Measurements from ENCODE around the gene TBC1D5.

Gene TBC1D5

DNA sequence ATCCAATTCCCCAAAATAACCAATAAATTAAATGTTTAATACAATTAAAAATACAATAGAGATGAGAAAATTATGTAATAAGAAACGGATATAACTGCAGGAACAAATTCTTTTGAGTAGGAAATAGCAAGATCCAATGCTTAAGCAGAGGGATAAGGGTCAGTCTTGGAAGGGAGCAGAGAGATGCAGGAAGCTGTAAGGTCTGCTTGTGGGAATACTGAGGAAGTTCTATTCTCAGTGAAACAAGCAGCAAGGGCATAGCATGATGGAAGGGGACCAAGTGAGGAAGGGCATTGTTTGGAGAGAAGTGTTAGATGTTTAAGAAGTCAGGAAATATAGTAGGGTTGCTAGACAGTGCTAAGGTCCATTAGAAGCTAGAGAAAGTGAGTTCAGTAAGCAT is 409.0 kb downstream of the TBC1D5 start:
- no peak for DNase-seq

DNA sequence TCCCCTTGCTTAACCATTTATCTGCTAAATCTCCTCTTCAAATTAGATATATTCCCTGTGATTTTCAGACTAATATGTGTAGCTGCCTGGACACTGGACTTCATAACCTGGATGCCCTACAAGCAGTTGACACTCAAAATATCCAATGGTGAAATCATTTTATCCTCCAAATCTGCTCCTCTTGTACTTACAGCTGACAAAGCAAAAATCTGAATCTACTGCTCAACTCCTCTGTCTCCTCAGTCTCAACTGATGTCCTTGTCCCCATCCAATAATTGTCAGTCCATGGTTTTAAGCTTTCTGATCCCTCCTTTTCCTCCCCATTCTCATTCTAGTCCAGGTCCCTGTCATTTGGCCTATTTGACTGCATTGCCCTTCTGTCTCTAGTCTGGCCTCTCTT is 411.8 kb downstream of the TBC1D5 start:
- DNase-seq, result no peak

DNA sequence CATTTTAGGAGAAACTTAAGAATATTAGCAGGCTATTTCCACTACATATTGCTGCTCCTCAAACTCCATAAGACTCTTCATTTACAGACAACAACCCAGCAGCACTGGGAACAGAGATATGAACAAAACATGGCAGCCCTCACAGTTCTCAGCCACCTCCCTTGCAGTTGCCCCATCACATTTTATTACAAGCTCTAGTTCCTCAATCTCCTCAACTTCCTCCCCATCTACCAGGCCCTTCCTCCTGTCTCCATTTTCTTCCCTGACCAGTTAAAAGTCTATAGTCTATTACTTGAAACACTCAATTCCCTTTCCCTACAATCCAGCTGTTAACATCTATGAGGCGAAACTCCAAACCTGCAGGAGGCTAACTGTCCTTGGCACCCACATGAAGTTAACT is 412.5 kb downstream of the TBC1D5 start:
- DNase-seq, result no peak

DNA sequence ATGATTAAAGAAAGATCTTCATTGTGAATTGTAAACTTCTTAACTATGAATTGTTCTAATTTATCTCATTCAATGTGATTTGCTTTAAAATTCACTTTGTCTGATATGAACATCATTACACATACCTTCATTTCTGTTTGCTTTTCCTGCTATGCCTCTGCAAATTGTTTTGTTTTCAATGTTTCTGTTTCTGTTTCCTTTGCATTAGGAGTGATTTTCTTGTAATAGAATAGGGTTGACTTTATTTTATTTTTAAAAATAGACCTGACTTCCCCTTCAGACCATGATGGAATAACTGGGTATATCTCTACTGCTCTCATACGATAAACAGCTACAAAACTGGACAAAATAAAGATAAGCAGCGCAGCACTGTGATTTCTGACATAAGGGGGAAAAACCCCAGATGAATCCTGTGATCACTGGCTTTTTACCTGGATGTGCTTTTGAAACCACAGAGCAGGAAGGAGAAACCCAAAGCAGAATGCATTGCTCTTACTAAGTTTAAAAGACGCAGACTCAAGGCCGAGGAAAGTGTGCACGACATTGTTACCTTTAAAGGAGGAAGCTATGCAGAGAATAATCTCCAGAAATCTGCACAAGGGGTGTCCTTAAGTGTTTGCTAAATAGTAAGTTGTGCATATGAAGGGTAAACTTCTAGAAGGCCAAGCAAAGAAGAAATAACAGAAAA is 420.2 kb downstream of the TBC1D5 start:
- DNase-seq, result no peak

DNA sequence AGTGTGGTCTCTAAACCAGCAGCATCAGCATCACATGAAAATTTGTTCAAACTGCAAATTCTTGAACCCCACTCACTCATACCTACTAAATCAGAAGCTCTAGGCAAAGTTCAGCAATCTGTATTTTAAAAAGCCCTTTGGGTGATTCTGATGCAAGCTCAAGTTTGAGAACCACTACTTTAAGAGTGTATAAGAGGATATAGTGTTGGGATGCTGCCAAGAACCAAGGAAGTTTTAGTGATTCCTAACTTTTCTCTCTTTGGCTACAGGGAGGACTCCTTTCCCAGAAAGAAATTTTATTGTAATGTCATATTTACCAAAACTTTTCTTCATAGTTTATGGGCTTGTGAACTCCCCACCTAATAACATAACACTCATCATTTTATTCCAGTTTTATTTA is 422.2 kb downstream of the TBC1D5 start:
- DNase-seq, result no peak

DNA sequence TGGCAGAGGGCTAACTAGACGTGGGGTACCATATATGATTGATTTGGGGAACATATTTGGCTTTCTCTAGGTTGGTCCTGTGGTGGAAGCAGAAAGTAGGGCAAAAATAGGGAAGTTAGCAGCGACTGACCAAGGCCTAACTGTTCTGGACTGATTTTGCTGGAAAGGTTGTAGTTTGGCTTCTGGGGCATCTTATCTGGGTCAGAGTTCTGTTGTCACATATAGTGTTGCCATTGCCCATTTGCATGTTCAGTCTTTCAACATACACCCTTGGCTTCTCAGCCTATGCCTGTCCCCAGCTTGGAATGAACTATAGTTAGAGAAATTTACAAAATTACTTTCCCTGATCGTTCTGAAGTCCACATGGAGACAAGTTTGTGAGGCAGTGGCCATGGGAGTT is 426.5 kb downstream of the TBC1D5 start:
- DNase-seq, result no peak

DNA sequence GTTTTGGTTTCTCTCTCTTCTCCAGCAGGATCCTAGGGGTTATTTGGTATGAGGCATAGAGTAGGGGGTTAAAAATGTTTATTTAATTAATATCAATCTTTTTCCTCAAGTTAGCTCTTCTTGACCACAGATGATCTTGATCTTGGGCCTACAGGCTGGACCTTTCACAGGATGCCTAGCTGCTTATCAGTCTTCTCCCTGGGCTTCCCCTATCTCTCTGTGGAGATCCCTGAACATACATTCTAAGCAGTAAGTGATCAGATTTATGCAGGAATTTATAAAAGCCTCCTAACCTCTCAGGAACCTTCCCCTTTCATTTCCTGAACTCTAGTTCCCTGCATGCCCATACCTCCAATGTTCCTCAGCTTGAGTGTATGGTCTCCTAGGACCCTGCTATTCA is 428.3 kb downstream of the TBC1D5 start:
- DNase-seq, result no peak

DNA sequence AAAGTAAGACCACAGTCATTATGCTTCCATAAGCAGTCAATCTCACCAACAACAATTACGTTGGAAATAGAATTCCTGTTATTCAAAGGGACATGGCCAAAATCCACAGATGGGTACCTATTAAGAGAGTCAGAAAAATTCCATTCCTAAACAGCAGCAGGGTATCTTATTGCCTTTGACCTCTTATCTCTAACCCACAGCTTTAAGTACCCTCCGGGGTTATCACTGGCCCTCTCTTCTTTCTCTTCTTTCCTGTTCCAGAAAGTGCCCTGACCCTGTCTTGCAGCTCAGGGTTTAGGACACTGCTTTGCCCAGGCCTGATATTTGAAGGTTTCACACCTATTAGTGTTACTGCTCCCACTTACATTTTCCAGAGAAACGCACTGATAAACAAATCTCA is 428.7 kb downstream of the TBC1D5 start:
- no peak for DNase-seq

DNA sequence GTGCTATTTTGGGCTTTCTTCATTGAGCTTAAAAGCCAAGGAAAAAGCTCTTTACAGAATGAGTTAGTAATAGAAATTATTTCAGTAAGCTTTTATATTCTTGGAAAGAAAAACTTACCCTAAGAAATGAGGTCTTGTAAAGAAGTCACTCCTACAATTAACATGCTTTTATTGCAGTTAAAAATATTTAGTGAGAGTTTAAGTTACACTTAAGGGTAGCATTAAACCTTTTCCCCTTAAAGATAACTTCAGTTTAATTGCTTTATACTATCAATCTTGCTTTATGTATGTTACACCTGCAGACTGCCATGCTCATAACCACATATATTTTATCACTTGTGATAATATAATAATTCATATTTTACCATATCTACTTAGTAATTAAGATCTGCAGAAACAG is 431.4 kb downstream of the TBC1D5 start:
- DNase-seq, result no peak

DNA sequence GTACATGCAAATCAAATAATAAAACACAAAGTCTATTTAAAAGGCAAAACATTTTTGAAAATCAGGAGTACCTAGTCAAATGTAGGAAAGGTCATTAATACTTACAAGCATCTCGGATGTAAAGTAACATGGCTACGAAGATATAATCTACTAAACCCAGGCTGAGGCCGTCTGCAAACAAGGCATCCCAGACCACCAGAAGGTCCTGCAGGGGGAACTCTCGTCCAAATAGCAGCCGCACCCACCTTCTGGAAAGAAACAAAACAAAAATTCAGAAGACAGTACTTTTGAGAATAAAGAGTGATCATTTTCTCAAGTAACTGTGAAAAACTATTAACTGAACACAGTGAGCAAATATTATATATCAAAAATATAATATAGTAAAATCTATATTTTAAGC is 434.5 kb downstream of the TBC1D5 start:
- no peak for DNase-seq

DNA sequence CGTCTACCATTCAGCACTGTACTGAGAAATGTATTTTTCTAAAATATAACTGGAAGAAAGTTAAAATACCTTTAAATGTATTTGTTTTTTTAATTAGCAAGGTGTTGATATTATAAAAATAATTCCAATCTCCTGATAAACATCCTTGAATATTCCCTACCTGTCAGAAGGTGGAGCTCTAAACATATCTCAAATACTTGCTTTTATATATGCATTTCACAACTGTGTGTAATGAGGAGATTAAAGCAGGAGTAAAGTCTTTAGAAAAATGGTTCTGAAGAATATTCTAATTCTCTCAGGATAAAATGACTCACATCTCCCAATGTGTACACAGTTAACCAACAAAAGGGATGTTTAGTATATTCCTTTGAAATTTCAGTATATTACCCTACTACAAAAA is 434.9 kb downstream of the TBC1D5 start:
- no peak for DNase-seq

DNA sequence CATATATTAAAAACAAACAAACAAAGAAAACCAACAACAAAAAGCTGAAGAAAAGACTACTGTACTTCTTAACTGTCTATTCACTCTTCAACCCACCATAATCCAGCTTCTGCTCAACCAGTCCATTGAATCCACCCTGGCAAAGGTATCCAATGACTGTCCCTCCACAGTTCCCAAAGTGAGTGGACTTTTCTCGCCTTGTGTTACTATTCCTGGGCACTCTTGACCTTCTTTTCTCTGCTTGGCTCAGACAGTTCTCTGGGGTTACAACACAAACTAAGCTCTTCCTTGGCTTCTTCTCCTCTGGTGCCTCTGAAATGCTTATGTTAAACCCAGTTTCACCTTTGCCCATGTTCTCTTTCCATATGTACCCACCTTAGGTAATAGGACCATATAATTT is 437.5 kb downstream of the TBC1D5 start:
- DNase-seq, result no peak

DNA sequence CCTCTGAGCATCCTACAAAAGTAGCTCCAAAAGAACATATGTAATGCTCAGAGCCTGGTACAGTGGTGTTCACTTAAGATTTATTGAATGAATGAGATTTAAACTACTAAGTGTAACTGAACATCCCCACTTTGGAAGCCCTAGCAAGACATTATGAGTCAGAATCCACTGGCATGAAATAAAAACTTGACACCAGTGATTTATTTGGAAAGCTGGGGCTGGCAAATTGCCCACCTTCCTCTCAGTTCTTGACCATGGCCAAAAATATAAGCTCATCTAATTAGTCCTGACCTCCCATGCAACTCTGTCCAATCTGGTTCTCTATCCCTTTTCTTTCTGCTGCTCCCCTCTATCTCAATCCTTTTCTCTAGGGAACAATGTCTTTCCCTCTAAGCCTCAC is 439.7 kb downstream of the TBC1D5 start:
- DNase-seq, result no peak

DNA sequence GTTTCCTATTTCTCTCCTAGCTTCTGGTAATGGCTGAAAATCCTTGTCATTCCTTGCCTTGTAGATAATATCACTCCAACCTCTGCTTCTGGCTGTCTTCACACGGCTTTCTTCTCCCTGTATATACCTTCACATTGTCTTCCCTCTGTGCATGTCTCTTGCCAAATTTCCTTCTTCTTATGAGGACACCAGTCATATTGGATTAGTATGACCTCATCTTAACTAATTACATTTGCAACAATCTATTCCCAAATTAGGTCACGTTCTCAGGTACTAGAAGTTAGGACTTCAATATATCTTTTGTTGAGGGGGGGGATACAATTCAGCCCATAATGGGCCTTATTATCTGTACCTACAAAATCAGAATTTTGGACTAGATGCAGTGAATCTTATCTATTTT is 440.3 kb downstream of the TBC1D5 start:
- no peak for DNase-seq

DNA sequence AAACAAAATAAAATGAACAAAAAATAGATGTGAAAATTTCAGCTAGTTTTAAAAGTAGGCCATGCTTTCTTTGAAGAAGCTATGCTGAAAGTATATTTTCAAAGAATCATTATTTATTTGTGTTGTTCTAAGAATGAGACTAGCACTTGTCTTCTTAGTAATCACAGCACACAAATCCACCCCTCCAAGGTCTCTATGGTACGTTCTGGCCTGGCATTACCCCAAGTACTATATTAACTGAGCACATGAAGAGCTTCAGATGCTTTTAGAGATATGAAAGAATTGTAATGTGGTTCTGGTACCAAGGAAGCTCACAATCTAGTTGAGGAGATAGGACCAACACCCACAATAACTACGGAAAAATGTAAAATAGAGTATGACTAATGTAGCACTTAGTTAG is 441.2 kb downstream of the TBC1D5 start:
- DNase-seq, result no peak

DNA sequence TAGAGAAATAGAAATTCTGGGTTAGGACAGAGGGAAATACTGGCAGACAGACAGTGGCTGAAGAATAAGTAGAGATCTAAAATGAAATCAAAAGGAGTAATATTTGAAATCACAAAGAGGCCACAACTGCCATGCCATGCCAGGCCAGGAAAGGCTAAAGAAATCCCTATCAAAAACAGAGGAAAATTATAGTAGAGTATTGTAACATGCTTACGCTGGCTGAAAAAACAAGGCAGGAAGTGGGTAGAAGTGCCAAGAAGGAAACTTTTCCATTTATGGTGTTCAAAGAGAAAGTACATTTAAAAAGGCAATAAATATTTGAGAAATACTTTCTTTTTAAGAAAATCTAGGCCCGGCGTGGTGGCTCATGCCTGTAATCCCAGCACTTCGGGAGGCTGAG is 442.0 kb downstream of the TBC1D5 start:
- no peak for DNase-seq

DNA sequence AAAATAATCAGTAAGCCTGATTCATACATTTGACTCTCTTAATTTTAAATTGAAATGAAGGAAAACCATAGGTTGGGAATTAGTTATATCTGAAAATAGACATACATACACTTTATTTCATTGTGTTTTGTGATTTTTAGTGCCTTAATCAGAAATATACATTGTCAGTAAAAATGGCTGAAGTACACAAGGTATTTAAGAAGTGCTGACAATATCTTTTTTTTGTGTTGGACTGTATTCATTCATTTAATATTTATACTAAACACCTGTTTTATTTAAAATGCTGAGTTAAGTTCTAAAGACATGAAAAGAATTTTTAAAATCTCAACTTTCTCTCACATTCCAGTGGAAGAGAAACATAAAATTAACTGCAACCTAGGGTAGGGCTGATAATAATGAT is 444.4 kb downstream of the TBC1D5 start:
- no peak for DNase-seq

DNA sequence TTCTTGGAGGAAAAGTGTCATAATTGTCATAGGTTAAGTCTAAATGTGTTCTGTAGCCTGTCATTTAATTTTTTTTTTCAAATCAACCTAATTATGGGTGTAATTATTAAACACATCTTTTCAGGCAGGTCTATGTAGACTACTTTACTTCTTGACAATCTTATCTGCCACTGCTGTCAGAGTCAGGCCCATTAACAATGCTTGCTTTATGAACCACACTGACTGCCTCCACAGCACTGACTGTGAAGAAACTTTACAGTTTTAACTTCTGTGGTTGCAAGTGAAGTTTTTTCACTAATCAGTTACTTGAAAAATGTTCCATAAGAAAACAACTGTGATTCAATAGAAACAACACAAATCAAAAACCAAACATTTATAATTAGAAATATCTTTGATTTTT is 449.9 kb downstream of the TBC1D5 start:
- no peak for DNase-seq

DNA sequence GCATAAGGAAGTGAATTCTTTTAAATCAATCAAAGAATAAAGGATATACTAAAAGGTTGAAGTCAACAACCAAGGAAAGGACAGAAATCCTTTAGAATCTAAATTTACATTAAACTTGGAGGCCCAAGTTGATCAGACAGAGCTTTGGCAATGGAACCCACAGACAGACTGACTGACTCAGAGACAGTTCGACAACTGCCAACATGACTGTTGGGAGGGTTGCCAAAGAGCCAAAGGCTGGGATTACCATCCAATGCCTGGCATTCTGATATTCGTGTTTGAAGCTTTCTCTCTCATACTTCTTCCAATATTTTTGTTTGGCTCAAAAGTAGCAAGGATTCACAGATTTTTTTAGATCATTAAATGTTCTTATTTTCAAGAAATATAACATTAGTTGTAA is 451.5 kb downstream of the TBC1D5 start:
- no peak for DNase-seq

DNA sequence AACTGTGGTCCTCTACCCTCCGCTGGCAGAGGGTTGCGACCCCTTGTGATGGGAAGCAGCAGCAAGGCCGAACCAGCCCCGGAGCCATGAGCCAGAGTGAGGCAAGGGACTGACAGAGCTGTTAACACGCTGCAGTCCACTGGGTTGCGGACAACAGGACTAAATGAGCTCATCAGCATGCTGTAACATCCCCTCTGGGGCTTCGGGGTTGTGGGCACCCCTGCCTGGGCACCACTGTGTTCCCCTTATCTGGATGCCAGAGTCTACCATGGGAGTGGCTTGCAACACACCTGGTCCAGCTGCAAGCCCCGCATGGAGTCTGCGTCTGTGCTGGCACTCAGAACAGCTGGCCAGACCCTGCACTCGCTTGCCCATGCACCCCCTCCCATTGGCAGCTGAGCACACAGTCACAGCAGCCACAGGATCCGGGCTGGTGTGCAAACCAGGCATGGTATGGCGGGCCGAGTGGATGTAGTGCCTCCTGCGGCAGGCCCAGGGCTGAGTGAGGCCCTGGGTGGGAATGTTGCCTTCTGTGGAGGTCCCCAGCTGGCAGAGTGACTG is 453.5 kb downstream of the TBC1D5 start:
- DNase-seq, result no peak

DNA sequence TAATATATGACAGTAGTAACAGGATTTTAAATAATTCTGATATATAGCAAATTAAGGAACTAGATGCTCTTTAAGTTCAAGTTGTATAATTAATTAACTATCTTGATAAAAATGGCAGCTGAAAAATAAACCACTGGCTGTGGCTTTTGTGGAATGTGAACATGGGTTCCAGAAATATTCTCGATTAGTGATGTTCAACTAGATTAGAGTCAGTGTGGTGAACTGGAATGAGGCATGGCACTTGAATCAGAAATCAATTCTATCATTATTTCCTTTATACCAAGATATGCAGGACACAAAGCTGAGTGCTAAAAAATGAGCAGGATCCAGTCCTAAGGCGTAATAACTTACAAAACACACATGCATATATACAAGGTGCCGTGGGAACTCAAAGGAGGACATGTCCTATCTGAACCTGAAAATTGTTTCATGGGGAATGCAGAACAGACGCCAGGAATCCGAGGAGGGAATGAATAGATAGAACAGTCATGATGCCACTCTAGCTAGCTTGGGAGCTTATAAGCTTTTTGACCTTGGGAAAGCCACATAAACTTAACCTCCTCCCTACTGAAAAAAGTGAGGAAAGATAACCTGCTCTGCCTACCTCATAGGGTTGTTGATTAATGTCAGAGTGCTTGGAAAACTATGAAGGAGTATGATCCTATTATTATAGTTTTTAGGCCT is 455.3 kb downstream of the TBC1D5 start:
- DNase-seq, result no peak

DNA sequence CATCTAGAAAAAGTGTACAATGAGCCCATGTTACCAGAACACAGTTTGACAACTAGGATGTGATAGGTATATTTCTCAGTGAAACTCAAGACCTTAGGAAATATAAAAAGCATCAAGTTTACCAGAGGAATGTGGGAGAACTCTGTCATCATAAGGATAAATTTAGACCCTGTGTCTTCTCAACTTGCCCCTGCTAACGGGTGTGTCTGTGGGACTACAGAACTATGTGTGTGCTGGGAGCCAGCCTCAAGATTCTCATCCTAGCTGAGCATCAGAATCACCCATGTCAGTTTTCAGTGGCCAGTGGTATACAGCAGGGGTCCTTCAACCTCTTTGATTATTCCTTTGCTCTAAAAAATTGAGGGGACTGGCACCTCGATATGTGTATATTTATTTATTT is 464.4 kb downstream of the TBC1D5 start:
- DNase-seq, result no peak

DNA sequence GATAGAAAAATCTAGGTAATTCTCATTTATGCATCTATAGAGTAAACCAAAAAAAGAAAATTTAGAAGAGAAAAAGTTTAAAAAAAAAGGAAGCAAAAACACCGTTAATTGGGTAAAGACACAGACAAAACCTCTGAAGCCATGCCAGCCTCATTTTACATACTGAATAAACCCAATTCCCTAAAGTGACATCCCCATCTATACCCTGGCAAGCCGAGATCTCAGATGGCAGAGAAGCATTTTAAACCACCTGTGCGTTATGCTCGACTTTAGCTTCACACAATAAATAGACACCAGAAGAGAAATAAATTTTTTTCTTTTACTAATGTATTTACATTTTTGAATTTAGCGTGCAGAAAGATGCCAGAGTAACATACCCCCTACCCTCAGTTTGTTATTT is 475.6 kb downstream of the TBC1D5 start:
- DNase-seq, result no peak

DNA sequence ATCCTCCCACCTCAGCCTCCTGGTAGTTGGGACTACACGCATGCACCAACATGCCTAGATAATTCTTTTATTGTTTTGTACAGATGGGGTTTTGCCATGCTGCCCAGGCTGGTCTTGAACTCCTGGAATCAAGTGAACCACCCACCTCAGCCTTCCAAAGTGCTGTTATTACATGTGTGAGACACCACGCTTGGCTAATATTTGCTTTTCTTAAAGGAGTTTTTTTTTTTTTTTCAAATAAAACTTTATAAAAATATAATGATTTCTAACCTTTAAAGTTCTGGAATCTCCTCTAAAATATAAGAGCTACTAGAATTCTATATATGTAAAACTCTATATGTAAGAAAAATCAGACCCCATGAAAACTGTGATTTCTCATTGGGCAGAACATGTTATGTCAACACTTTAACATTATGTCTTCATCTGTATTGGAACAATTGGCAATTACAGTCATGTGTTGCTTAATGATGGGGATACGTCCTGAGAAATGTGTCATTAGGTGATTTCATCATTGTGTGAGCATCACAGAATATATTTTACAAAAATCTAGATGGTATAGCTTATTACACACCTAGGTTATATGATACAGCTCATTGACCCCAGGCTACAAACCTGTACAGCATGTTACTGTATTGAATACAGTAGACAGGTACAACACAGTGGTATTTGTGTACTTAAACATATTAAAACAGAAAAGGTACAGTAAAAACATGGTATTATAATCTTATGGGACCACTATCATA is 480.6 kb downstream of the TBC1D5 start:
- no peak for DNase-seq

All from NCI-H1048 (cell line).